ENCODE results near the gene PHKG2.
A peak's percentile ranks its signal among the peaks of the same experiment; 100 is the strongest.

The PHKG2 gene

DNA sequence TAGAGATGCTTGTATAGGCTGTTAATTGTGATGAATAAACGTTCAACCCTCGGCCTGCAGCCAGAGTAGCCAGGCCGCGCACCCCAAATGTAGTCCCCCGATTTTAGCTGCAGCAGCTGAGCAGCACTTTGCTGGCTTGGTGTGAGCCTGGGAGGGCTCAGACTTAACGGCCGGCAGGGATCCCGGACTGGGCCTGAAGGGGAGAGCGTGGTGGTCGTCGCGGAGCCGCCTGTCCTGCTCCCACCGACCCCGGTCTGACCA lies 26.8 kb downstream of the PHKG2 start:
- DNase-seq (ENCODE audit: low spot score) = no peak

DNA sequence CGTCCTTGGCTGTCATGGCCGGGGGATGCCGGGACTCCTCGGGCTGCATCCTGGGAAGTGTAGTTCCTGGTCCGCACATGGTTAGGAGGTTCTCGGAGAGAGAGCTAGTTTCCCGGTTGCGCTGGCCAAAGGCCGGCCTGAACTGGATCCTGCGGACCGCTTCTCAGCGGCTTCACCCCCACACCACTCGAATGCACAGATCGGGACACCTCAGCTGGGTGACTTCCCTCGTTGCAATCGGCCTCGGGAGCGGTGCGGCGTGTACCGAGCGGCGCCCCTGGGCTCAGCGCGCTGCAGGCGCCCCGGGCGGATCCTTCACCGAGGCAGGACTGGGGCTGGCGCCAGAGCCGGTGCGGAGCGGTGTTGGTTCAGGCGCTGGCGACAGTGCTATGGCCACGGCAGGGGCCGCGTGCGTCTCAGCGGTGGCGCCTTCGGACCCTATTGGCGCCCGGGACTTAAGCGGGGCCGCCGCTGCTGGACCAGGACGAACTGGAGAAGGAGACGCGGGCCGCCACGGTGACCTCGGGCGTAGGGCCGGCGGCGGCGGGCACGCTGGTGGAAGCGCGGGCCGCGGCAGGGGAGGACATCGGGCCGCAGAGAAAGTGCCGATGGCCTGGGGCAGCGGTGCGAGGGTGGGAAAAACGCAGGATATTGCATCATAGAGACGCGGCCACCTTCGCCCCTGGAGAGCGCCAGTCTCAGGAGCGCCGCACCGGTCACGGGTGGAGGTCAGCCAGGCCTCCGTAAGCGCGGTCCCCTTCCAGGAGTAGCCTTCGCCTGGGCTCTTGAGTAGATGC lies 27.4 kb downstream of the PHKG2 start:
- DNase-seq (ENCODE audit: low spot score) = peak; percentile 93

- DNase-seq (ENCODE audit: low spot score) = no peak
Observed at GRCh38 chr16:30777591-30778297, 29.5 kb downstream of the PHKG2 start.

DNA sequence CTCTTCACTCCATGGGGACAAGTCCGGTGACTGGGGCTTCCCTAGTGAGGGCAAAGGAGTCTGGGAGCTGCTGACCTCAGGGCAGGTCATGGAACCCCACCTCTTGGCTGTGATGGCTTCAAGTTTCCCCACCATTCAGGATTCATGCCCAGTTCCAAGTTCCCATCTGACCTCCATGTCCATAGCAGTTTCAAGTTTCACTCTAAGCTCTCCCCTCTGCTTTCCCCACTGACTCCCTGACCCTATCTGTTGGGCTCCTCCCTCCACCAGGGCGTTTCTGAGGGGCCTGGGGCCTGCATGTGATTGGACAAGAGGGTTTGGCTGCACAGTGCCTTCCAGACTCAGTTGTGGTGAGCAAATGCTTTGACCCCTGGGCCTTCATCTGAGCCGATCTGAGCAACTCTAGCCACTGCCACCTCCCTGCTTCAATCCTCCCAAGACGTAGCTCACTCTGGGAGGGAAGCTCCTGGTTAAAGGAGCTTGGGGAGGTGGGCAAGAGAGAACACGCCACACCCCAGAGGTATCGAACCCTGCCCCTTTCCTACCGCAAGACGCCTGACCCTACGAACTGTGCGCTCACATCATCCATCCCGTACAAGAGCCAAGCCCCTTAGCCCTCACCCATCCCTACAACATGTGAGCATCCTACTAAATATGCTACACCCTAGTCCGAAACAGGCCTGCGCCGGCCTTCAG lies 30.5 kb downstream of the PHKG2 start:
- DNase-seq (ENCODE audit: low spot score) = no peak

DNA sequence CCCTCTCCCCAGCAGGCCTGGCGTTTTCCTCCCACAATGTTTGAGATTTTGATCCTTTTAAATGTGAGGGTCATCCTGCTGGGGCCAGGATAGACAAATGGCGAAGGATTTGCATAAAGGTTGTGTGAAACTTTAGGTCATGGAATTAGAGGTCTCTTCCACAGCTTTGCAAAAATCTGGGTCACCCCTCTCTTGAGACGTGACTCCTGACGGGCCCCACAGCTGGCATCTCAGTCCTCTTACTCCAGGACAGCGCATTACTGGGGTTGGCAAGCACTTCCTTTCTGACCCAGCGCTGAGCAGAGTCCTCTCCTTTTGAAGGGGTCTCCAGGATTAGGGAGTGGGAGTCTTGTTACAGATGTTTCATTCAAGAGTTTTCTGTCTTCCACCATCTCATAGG lies 31.4 kb downstream of the PHKG2 start:
- no peak for DNase-seq (ENCODE audit: low spot score)

DNA sequence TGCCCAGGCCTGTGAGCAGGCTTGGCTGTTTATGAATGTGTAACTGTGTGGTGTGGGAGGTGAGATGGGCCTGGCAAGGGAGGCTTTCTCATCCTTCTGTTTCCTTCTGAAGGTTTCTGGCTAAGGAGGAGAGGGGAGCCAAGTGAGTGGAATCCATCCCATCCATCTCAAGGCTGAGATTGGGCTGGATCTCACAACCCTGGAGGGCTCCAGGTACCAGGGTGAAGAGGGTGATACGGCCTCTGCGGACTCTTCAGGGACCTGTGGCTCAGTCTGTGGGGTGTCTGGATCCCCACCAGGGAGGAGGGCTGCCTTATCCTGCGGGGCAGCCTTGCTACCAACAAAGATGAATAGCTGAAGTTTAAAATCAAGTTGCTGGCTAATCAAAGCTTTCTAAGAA lies 31.8 kb downstream of the PHKG2 start:
- DNase-seq (ENCODE audit: low spot score) = no peak

GRCh38 chr16:30780549-30780948 lies 32.3 kb downstream of the PHKG2 start:
- no peak for DNase-seq (ENCODE audit: low spot score)

- no peak for DNase-seq (ENCODE audit: low spot score)
Observed at GRCh38 chr16:30782486-30783279, 34.5 kb downstream of the PHKG2 start.

GRCh38 chr16:30783280-30784109 lies 35.3 kb downstream of the PHKG2 start:
- no peak for DNase-seq (ENCODE audit: low spot score)

GRCh38 chr16:30784215-30784614 lies 36.0 kb downstream of the PHKG2 start:
- no peak for DNase-seq (ENCODE audit: low spot score)

GRCh38 chr16:30785126-30786106 lies 37.2 kb downstream of the PHKG2 start:
- DNase-seq (ENCODE audit: low spot score) = no peak

- peak; percentile 94 for DNase-seq (ENCODE audit: low spot score)
Observed at GRCh38 chr16:30786115-30786935, 38.1 kb downstream of the PHKG2 start.

GRCh38 chr16:30786936-30787612 lies 38.8 kb downstream of the PHKG2 start, which contains the start of gene ZNF629:
TSS of gene ZNF629 (minus strand) at chr16:30787205. CDS start at chr16:30784482, 2,723 bp downstream.
- peak; percentile 89 for DNase-seq (ENCODE audit: low spot score)

- DNase-seq (ENCODE audit: low spot score) = no peak
Observed at GRCh38 chr16:30787613-30788378, 39.6 kb downstream of the PHKG2 start.

- no peak for DNase-seq (ENCODE audit: low spot score)
Observed at GRCh38 chr16:30793508-30794069, 45.4 kb downstream of the PHKG2 start.

GRCh38 chr16:30794634-30795033 lies 46.4 kb downstream of the PHKG2 start:
- DNase-seq (ENCODE audit: low spot score) = no peak

DNA sequence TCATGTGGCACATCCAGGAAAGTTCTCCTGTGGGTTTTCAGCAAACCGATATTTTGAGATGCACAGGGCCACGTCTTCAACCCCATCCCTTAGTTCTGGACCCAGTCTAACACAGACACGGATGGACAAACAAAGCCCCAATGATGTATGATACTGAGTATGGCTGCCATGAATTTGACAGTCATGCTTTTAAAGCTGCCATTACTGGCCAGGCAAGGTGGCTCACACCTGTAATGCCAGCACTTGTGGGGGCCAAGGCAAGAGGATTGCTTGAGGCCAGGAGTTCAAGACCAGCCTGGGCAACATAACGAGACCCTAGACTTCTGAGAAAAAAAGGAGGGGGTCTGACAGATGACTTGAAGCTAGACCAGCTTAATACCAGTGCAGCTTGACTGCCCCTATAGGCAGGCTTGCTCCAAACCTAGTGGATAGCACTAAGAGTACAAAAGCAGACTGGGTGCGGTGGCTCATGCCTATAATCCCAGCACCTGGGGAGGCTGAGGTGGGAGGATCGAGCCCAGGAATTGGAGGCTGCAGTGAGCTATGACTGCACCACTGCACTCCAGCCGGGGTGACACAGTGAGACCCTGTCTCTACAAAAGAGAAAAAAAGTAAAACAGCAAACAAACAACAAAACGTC lies 49.6 kb downstream of the PHKG2 start:
- DNase-seq (ENCODE audit: low spot score) = no peak

All from AG08396 (cell line).